ENCODE data around the gene CCDC63.
"Not testable (repeated sequence)": the region's sequence is repeated elsewhere in the genome, so short reads cannot be mapped to it uniquely, and the experiment has no call there.

CCDC63 gene

DNA sequence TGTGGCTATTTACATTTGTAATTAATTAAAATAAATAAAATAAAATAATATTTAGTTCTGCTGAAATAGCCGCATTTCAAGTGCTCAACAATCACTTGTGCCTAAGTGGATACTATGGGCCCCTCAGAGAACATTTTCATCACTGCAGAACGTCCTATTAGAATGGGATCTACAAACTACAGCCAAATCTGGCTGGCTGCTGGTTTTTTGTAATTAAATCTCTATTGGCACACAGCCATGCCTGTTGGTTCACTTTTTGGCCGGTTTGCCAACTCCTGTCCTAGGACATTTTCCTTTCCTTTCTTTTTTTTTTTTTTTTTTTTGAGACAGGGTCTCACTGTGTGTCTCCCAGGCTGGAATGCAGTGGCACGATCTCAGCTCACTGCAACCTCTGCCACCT lies 9.8 kb downstream of the CCDC63 start:
- no peak overlapping the region for H3K27ac ChIP-seq (ENCODE audit: low read depth, low read length)
- H3K9me3 ChIP-seq (ENCODE audit: control insufficient read depth in 5 of 5, low read length in 5 of 5): peaks cover 0 to 2% (median 0%) of the 10 kb centered on the region in 5 donors
- H3K4me3 ChIP-seq (ENCODE audit: low read depth in 1 of 5, low read length in 5 of 5): no peak overlapping the region
- peaks cover 0 to 7% (median 0%) of the 10 kb centered on the region in 5 donors for H3K27me3 ChIP-seq (ENCODE audit: control insufficient read depth in 5 of 5, insufficient read depth in 4 of 5, low read length in 5 of 5)
- H3K9ac ChIP-seq (ENCODE audit: low read length in 5 of 5): no peak overlapping the region
- no peaks in the 10 kb centered on the region for H3K36me3 ChIP-seq (ENCODE audit: control insufficient read depth in 5 of 5, insufficient read depth in 5 of 5, low read length in 5 of 5)
- H3K4me1 ChIP-seq (ENCODE audit: control insufficient read depth in 5 of 5, insufficient read depth in 5 of 5, low read length in 5 of 5): peaks cover 0 to 9% (median 0%) of the 10 kb centered on the region in 5 donors

GRCh38 chr12:110857528-110857927 lies 10.7 kb downstream of the CCDC63 start:
- H3K9ac ChIP-seq (ENCODE audit: low read length in 5 of 5): no peak overlapping the region
- H3K4me3 ChIP-seq (ENCODE audit: low read depth in 1 of 5, low read length in 5 of 5): no peak overlapping the region
- no peak overlapping the region for H3K27ac ChIP-seq (ENCODE audit: low read depth, low read length)
- H3K9me3 ChIP-seq (ENCODE audit: control insufficient read depth in 5 of 5, low read length in 5 of 5): peaks cover 0 to 2% (median 0%) of the 10 kb centered on the region in 5 donors
- no peaks in the 10 kb centered on the region for H3K36me3 ChIP-seq (ENCODE audit: control insufficient read depth in 5 of 5, insufficient read depth in 5 of 5, low read length in 5 of 5)
- H3K4me1 ChIP-seq (ENCODE audit: control insufficient read depth in 5 of 5, insufficient read depth in 5 of 5, low read length in 5 of 5): peaks cover 0 to 9% (median 0%) of the 10 kb centered on the region in 5 donors
- H3K27me3 ChIP-seq (ENCODE audit: control insufficient read depth in 5 of 5, insufficient read depth in 4 of 5, low read length in 5 of 5): peaks cover 0 to 7% (median 0%) of the 10 kb centered on the region in 5 donors

DNA sequence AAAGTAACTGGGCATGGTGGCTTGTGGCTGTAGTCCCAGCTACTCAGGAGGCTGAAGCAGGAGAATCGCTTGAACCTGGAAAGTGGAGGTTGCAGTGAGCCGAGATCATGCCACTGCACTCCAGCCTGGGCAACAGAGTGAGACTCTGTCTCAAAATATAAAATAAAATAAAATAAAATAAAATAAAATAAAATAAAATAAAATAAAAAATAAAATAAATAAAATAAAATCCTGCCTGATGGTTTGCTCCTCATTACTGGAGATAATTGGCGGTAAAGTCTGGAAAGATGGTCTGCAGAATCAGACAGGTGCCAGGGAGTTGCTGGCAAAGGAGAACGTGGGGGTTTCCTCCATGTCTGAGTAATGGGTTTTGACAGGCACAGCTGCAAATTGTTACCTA lies 11.2 kb downstream of the CCDC63 start:
- not testable (repeated sequence) for H3K27ac ChIP-seq (ENCODE audit: low read depth, low read length); H3K36me3 ChIP-seq (ENCODE audit: control insufficient read depth in 5 of 5, insufficient read depth in 5 of 5, low read length in 5 of 5); H3K4me1 ChIP-seq (ENCODE audit: control insufficient read depth in 5 of 5, insufficient read depth in 5 of 5, low read length in 5 of 5); H3K27me3 ChIP-seq (ENCODE audit: control insufficient read depth in 5 of 5, insufficient read depth in 4 of 5, low read length in 5 of 5); H3K9me3 ChIP-seq (ENCODE audit: control insufficient read depth in 5 of 5, low read length in 5 of 5); H3K9ac ChIP-seq (ENCODE audit: low read length in 5 of 5); H3K4me3 ChIP-seq (ENCODE audit: low read depth in 1 of 5, low read length in 5 of 5)

DNA sequence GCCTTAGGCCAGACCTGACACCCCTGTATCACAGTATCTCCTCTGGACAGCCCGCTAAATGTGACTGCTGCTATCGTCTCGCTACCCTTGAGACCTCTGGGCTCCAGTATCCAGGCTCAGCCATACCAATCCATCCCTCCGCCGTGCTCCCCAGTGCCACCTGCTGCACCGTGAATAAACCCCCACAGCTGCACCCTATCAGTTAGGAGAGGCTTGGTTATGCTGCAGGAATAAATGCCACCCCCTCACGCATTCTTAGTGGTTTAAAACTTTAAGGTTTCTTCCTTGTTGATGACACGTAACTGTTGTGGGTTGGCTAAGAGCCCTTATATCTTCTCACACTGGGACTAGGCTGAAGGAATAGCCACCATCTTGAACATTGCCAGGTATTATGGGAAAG lies 12.1 kb downstream of the CCDC63 start:
- Histone ChIP-seq H3K27me3 (ENCODE audit: control insufficient read depth in 5 of 5, insufficient read depth in 4 of 5, low read length in 5 of 5) (no peaks in the 10 kb centered on the region), H3K27ac (ENCODE audit: low read depth, low read length) (no peak overlapping the region), H3K36me3 (ENCODE audit: control insufficient read depth in 5 of 5, insufficient read depth in 5 of 5, low read length in 5 of 5) (no peaks in the 10 kb centered on the region), H3K4me3 (ENCODE audit: low read depth in 1 of 5, low read length in 5 of 5) (no peak overlapping the region), H3K9ac (ENCODE audit: low read length in 5 of 5) (no peak overlapping the region), H3K4me1 (ENCODE audit: control insufficient read depth in 5 of 5, insufficient read depth in 5 of 5, low read length in 5 of 5) (peaks cover 0 to 3% (median 0%) of the 10 kb centered on the region in 5 donors), H3K9me3 (ENCODE audit: control insufficient read depth in 5 of 5, low read length in 5 of 5) (peaks cover 0 to 2% (median 0%) of the 10 kb centered on the region in 5 donors)

GRCh38 chr12:110860833-110861296 lies 14.1 kb downstream of the CCDC63 start:
- Histone ChIP-seq H3K4me1 (ENCODE audit: control insufficient read depth in 5 of 5, insufficient read depth in 5 of 5, low read length in 5 of 5) (peaks cover 0 to 3% (median 2%) of the 10 kb centered on the region in 5 donors), H3K27ac (ENCODE audit: low read depth, low read length) (no peak overlapping the region), H3K36me3 (ENCODE audit: control insufficient read depth in 5 of 5, insufficient read depth in 5 of 5, low read length in 5 of 5) (no peaks in the 10 kb centered on the region), H3K9me3 (ENCODE audit: control insufficient read depth in 5 of 5, low read length in 5 of 5) (peaks cover 0 to 2% (median 0%) of the 10 kb centered on the region in 5 donors), H3K27me3 (ENCODE audit: control insufficient read depth in 5 of 5, insufficient read depth in 4 of 5, low read length in 5 of 5) (no peaks in the 10 kb centered on the region), H3K9ac (ENCODE audit: low read length in 5 of 5) (no peak overlapping the region), H3K4me3 (ENCODE audit: low read depth in 1 of 5, low read length in 5 of 5) (no peak overlapping the region)

DNA sequence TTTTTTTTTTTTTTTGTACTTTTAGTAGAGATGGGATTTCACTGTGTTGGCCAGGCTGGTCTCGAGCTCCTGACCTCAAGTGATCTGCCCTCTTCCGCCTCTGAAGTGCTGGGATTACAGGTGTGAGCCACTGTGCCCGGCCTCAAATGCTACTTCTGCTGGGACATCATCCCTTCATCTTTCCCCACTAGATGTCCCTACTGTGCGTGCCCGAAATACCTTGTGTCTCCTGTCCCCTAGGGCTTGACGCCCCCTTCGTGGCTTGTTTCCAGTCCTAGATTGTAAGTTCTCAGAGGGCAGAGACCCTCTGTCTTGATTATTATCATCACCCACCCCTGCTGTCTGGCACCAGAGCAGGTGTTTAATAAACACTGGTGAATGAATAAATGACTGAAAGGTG lies 14.9 kb downstream of the CCDC63 start:
- no peak overlapping the region for H3K9ac ChIP-seq (ENCODE audit: low read length in 5 of 5)
- H3K27ac ChIP-seq (ENCODE audit: low read depth, low read length): no peak overlapping the region
- H3K4me3 ChIP-seq (ENCODE audit: low read depth in 1 of 5, low read length in 5 of 5): no peak overlapping the region
- no peaks in the 10 kb centered on the region for H3K27me3 ChIP-seq (ENCODE audit: control insufficient read depth in 5 of 5, insufficient read depth in 4 of 5, low read length in 5 of 5)
- peaks cover 0 to 3% (median 2%) of the 10 kb centered on the region in 5 donors for H3K4me1 ChIP-seq (ENCODE audit: control insufficient read depth in 5 of 5, insufficient read depth in 5 of 5, low read length in 5 of 5)
- H3K36me3 ChIP-seq (ENCODE audit: control insufficient read depth in 5 of 5, insufficient read depth in 5 of 5, low read length in 5 of 5): no peaks in the 10 kb centered on the region
- H3K9me3 ChIP-seq (ENCODE audit: control insufficient read depth in 5 of 5, low read length in 5 of 5): peaks cover 0 to 2% (median 0%) of the 10 kb centered on the region in 5 donors

- no peak overlapping the region for H3K27ac ChIP-seq (ENCODE audit: low read depth, low read length)
- H3K9ac ChIP-seq (ENCODE audit: low read length in 5 of 5): no peak overlapping the region
- H3K27me3 ChIP-seq (ENCODE audit: control insufficient read depth in 5 of 5, insufficient read depth in 4 of 5, low read length in 5 of 5): no peaks in the 10 kb centered on the region
- H3K4me3 ChIP-seq (ENCODE audit: low read depth in 1 of 5, low read length in 5 of 5): no peak overlapping the region
- H3K9me3 ChIP-seq (ENCODE audit: control insufficient read depth in 5 of 5, low read length in 5 of 5): peaks cover 0 to 2% (median 0%) of the 10 kb centered on the region in 5 donors
- H3K36me3 ChIP-seq (ENCODE audit: control insufficient read depth in 5 of 5, insufficient read depth in 5 of 5, low read length in 5 of 5): no peaks in the 10 kb centered on the region
- H3K4me1 ChIP-seq (ENCODE audit: control insufficient read depth in 5 of 5, insufficient read depth in 5 of 5, low read length in 5 of 5): peaks cover 0 to 3% (median 2%) of the 10 kb centered on the region in 5 donors
These were observed 15.5 kb downstream of the CCDC63 start for GRCh38 chr12:110862329-110862728.

- H3K27ac ChIP-seq (ENCODE audit: low read depth, low read length): no peak overlapping the region
- H3K4me3 ChIP-seq (ENCODE audit: low read depth in 1 of 5, low read length in 5 of 5): no peak overlapping the region
- H3K4me1 ChIP-seq (ENCODE audit: control insufficient read depth in 5 of 5, insufficient read depth in 5 of 5, low read length in 5 of 5): peaks cover 0 to 3% (median 2%) of the 10 kb centered on the region in 5 donors
- no peaks in the 10 kb centered on the region for H3K27me3 ChIP-seq (ENCODE audit: control insufficient read depth in 5 of 5, insufficient read depth in 4 of 5, low read length in 5 of 5)
- no peak overlapping the region for H3K9ac ChIP-seq (ENCODE audit: low read length in 5 of 5)
- no peaks in the 10 kb centered on the region for H3K36me3 ChIP-seq (ENCODE audit: control insufficient read depth in 5 of 5, insufficient read depth in 5 of 5, low read length in 5 of 5)
- H3K9me3 ChIP-seq (ENCODE audit: control insufficient read depth in 5 of 5, low read length in 5 of 5): peaks cover 0 to 2% (median 0%) of the 10 kb centered on the region in 5 donors
These were observed 16.4 kb downstream of the CCDC63 start for GRCh38 chr12:110863161-110863560.

DNA sequence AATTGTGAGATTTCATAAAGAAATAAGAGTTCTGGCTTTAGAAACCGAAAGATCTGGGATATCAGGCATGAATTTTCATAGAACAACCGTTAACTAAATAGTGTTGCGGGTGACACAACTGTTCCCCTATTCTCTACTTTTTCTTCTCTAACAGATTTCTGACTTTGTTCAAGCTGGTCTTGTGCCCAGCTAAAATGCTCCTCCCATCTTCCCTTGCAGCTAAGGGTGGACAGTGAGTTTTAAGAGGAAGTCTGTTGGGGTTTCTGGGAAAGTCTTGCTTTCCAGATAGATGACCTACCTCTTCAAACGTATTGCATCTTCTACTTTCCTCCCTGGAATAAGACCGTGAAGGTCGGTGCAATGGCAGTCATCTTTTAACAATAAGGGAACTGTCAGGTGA lies 18.7 kb downstream of the CCDC63 start:
- no peaks in the 10 kb centered on the region for H3K27me3 ChIP-seq (ENCODE audit: control insufficient read depth in 5 of 5, insufficient read depth in 4 of 5, low read length in 5 of 5)
- no peaks in the 10 kb centered on the region for H3K36me3 ChIP-seq (ENCODE audit: control insufficient read depth in 5 of 5, insufficient read depth in 5 of 5, low read length in 5 of 5)
- peaks cover 0 to 2% (median 0%) of the 10 kb centered on the region in 5 donors for H3K9me3 ChIP-seq (ENCODE audit: control insufficient read depth in 5 of 5, low read length in 5 of 5)
- H3K9ac ChIP-seq (ENCODE audit: low read length in 5 of 5): no peak overlapping the region
- no peak overlapping the region for H3K27ac ChIP-seq (ENCODE audit: low read depth, low read length)
- no peak overlapping the region for H3K4me3 ChIP-seq (ENCODE audit: low read depth in 1 of 5, low read length in 5 of 5)
- peaks cover 0 to 3% (median 2%) of the 10 kb centered on the region in 5 donors for H3K4me1 ChIP-seq (ENCODE audit: control insufficient read depth in 5 of 5, insufficient read depth in 5 of 5, low read length in 5 of 5)

DNA sequence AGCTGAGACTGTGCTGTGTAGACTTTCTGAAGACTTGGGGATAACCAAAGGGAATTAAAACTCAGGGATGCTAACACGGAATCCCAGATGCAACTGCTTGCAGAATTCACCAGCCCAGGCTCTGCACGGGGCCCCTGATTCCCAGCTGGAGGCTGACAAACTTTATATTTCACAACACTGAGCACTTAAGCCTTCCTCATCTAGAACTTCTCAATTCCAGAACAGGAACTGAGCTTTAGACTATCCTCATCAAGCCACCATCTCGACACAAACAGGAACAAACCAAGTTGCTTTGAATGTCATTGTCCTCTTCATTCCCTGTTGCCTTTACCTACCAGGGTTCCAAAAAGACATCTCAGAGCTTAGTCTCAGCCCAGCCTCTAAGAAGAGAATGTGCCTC lies 22.2 kb downstream of the CCDC63 start:
- H3K27me3 ChIP-seq (ENCODE audit: control insufficient read depth in 5 of 5, insufficient read depth in 4 of 5, low read length in 5 of 5): no peaks in the 10 kb centered on the region

More for the DNA sequence above, 22.2 kb downstream of the CCDC63 start:
- Histone ChIP-seq H3K36me3 (ENCODE audit: control insufficient read depth in 5 of 5, insufficient read depth in 5 of 5, low read length in 5 of 5) (no peaks in the 10 kb centered on the region), H3K27ac (ENCODE audit: low read depth, low read length) (no peak overlapping the region), H3K4me1 (ENCODE audit: control insufficient read depth in 5 of 5, insufficient read depth in 5 of 5, low read length in 5 of 5) (peaks cover 0 to 3% (median 0%) of the 10 kb centered on the region in 5 donors), H3K9me3 (ENCODE audit: control insufficient read depth in 5 of 5, low read length in 5 of 5) (no peaks in the 10 kb centered on the region), H3K9ac (ENCODE audit: low read length in 5 of 5) (no peak overlapping the region), H3K4me3 (ENCODE audit: low read depth in 1 of 5, low read length in 5 of 5) (no peak overlapping the region)
